Esophagus mucosa (tissue), 1 donor: ENCODE measurements around the gene EXOC3L1. TPM values are rescaled to one million over a fixed set of nuclear protein-coding genes. Genes with fewer than 3 reads are reported as not detected.

Source experiments
- ATAC-seq: fragments of 200-7000 bp; cut with Tn5 transposase; one replicate; pipeline ENCODE4 v1.9.1; 2020
- total RNA-seq: library from RNA; stranded (reverse); gene quantifications from one replicate; pipeline ENCODE4 v1.2.4, GENCODE V29; 2023
- donor health status: DM: yes; HTN: yes; CAD: no.

EXOC3L1 gene
- total RNA-seq, 1 donor from 2014 or later: 1.4 TPM

DNA sequence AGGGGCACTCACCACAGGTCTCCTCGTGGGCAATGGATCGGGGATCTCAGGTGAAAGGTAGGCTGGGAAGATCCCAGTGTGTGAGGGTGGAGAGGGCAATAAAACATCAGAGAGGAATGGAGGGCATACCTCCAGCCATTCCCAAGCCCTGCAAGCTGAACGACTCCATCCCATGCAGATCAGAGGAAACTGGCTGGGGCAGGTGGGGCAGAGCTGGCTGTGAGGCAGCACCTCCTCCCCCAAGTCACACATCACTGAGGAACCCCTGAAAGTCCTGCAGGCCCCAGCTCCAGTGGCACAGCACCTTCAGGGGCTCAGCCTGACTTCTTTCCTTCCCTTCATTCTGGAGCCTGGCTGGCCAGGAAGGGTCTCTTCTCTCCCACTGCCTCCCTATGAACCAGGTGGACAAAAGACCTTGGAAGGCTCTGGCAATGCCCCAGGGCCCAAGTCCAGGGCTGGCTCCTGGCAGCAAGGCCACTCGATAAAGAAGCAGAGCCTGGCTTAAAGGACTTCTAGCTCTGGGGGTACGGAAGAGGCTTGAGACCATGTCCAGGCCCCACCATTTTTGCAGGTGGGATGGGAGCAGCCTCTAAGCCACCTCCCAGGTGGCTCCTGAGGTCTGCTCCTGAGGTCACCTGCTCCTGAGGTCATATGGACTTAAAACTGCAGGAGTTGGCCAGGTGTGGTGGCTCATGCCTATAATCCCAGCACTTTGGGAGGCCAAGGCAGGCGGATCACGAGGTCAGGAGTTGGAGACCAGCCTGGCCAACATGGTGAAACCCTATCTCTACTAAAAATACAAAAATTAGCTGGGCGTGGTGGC, 23.5 kb upstream of the EXOC3L1 start:
- no peak for ATAC-seq

- ATAC-seq: peak; percentile 28
These were observed 22.8 kb upstream of the EXOC3L1 start for GRCh38 chr16:67212766-67213165.

DNA sequence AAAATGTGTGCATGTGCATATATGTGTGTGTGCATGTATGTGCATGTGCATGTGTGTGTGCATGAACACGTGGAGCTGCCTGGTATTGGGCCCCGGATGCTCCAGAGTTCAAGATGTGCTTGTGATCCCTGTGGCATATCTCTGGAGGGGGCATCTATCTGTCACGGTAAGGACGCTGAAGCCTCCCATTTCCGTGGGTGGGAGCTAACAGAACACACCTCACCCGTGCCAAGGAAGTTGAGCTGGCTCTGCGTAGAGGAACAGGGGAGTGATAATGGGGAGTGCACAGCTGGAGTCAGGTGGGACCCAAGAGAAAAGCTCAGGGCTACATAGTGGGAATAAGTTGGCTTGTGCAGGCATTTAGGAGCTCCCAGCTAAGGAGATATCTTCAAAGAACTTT, 21.7 kb upstream of the EXOC3L1 start:
- ATAC-seq: no peak

DNA sequence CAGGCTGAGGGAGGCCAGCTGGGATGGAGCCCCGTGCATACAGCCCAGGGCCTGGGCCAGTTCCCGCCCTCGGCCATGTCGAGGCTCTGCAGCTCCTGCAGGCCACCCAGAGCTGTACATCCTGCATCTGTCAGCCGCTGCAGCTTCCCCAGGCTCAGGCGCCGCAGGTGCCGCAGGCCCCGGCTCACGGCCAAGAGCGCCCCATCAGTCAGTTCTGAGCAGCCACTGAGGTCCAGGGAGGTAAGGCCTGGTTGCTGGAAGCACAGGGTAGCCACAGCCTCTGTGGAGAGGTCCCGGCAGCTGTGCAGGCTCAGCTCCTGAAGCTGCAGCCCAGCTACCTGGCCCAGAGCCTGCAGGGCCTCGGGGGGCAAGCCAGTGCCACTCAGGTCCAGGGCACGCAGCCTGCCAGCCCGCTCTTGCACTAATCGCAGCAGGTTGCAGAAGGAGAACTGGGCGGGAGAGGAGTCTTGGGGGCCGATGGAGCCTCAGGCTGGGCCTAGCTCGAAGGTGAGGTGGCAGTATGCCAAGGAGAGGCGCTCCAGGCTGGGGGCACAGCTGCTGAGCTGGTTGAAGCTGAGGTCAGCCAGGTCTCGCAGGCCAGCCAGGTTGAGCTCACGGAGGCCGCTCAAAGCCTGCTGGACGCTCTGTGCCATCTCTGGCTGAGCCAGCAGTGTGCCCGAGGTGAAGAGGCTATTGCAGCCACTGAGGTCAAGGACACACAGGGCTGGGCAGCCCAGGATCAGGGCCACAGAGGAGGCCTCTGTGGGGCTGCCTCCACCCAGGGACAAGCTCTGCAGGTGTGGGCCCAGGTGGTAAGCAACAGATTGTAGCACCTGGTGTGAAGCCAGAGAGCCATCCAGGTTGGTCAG, 20.4 kb upstream of the EXOC3L1 start:
- no peak for ATAC-seq

- ATAC-seq: no peak
These were observed 19.6 kb upstream of the EXOC3L1 start for GRCh38 chr16:67209565-67209964.

- ATAC-seq: no peak
These were observed 18.4 kb upstream of the EXOC3L1 start for GRCh38 chr16:67208154-67208896.

DNA sequence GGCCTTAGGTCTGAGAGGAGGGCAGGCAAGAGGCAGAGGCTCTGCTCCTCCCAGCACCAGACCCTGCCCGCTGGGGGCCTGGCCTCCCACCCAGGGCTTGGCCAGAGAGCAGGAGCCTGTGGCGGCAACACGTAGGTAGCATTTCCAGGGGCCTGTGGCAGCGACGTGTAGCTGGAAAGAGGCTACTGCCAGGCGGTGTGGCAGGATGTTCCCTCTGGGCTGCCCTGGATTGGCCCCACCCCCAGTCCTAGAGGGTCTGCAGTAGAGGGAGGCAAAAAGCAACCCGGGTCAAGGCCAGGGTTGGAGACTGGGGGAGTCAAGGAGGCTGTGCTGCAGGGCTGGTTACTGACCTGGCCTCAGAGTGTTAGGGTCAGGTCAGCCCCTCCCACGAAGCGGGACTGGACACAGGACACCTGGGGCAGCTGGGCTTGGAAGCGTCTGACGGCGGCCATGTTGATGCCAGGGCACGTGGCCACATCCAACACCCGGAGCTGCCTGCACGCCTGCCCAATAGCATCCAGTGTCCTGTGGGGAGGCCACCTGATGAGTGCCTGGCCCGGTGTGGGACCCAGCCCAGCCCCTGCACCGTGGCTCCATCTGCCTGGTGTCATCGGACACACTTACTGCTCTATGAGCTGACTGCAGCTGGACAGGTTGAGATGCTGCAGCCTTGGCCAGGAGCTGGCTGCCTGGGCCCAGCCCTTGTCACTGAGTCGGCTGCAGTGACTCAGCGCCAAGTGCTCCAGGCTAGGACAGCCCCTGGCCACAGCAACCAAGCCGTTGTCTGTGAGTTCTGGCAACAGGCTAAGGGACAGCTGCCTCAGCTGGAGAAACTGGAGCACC, 17.5 kb upstream of the EXOC3L1 start:
- ATAC-seq: peak; percentile 57

- ATAC-seq: peak; percentile 29
These were observed 16.9 kb upstream of the EXOC3L1 start for GRCh38 chr16:67206838-67207248.

- no peak for ATAC-seq
These were observed 16.3 kb upstream of the EXOC3L1 start for GRCh38 chr16:67206129-67206837.

DNA sequence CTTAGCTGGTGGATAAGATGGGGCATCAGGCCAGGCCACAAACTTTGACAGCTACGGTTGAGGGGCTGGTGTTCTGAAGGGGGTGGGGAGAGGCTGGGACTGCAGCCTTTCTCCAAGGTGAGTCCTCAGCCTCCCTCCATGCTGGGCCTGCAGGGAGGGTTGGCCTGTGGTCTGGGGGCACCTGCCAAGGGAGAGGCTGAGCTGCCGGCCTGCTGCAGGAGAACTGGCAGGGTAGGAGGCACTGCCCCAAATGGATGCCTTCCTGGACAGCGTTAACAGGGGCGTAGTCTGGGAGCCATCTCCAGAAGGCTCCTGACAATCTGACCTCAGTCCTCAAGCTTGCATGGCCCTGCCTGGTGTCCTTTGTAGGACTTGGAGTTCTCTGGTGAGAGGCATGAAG, 14.1 kb upstream of the EXOC3L1 start:
- no peak for ATAC-seq

DNA sequence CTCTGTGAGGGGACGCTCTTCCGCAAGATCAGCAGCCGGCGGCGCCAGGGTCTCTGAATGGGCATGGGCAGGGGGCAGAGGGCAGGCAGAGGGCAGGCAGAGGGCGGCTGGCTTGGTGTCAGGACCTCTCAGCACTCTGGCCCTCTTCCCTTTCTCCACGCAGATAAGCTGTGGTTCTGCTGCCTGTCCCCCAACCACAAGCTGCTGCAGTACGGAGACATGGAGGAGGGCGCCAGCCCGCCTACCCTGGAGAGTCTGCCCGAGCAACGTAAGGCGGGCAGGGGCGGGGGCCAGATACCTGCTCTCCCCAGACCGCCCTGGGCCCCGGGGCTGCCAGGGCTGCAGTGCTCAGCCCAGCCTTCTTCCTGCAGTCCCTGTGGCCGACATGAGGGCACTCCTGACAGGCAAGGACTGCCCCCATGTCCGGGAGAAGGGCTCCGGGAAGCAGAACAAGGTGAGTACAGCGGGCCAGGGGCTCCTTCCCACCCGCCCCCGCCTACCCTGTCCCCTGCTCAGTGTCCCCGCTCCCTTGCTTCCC, 13.1 kb upstream of the EXOC3L1 start:
- no peak for ATAC-seq

DNA sequence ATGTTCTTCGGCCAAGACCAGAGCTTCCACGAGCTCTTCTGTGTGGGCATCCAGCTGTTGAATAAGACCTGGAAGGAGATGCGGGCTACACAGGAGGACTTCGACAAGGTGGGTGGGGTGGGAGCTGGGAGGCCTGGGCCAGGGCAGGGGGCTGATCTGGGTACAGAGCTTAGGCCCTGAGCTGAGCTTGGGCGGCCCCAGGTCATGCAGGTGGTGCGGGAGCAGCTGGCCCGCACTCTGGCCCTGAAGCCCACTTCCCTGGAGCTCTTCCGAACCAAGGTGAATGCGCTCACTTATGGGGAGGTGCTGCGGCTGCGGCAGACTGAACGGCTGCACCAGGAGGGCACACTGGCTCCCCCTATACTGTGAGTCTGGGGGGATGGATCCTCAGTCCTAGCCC, 12.5 kb upstream of the EXOC3L1 start:
- ATAC-seq: no peak

- ATAC-seq: no peak
These were observed 11.7 kb upstream of the EXOC3L1 start for GRCh38 chr16:67201411-67202345.

DNA sequence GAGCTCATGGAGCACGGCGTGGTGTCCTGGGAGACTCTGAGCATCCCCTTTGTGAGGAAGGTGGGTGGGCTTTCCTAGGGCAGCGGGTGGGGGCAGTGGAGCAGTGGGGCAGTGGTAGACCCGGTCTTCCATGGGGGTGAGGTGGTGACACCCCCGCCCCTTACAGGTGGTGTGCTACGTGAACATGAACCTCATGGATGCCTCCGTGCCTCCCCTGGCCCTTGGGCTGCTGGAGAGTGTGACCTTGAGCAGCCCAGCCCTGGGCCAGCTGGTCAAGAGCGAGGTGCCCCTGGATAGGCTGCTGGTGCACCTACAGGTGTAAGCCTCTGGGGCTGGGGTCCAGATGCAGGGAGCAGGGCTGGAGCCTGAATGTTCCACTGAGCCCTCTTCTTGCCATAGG, 10.6 kb upstream of the EXOC3L1 start:
- no peak for ATAC-seq

- no peak for ATAC-seq
These were observed 9.9 kb upstream of the EXOC3L1 start for GRCh38 chr16:67199808-67200198.

- peak; percentile 85 for ATAC-seq
These were observed 9.3 kb upstream of the EXOC3L1 start, which contains the start of gene ELMO3 for GRCh38 chr16:67199011-67199807. Gene ELMO3, plus strand, starts transcription at chr16:67199131. Its CDS starts 196 bp downstream, at chr16:67199327.

DNA sequence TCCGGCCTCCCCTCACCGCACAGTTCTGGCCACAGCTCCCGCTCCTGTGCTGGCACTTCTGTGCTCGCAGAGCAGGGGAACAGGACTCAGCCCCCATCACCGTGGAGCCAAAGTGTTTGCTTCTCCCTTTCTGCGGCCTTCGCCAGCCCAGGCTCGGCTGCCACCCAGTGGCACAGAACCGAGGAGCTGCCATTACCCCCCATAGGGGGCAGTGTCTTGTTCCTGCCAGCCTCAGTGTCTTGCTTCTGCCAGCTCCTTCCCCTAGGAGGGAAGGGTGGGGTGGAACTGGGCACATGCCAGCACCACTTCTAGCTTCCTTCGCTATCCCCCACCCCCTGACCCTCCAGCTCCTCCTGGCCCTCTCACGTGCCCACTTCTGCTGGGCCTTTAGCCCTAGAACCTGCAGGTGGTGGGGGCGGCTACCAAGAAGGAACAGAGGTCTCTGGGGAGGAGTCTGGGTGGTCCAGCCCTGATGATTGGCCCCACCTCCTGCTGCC, 8.3 kb upstream of the EXOC3L1 start:
- peak; percentile 63 for ATAC-seq

DNA sequence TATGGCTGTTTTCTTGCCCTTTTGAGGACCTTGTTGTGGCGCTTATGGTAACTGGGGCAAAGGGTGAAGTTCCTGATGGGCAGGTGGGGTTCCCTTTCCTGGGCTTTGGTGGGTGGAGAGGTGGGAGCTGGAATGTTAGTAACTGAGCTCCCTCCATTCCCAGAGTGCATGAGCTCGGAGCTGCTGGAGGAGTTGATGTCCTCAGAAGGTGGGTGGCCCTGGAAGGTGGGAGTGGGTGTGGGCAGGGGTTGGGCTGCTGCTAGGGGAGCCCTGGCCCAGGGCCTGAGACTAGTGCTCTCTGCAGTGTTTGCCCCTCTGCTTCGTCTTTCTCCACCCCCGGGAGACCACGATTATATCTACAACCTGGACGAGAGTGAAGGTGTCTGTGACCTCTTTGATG, 7.8 kb upstream of the EXOC3L1 start:
- ATAC-seq: no peak

DNA sequence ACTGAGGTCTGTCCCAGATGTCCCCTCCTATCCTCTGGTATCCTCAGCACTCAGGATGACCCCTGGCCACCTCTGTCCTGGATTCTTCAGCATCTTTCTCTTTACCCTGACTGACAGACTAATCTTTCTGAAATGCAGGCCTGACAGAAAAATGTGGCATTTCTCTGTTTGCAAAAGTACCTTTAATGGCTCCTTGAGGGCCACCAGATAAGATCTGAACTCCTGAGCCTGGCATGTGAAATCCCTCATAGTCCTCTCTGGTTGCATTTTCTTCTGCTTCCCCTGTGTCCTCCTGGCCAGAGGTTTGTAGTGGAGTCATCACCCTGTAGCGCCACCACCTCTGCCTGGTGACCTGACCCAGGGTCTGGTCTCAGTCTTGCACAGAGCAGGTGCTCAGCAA, 6.9 kb upstream of the EXOC3L1 start:
- no peak for ATAC-seq
